PC-3 (cell line): ENCODE data around the gene LHX4. TPM values are rescaled to one million over a fixed set of nuclear protein-coding genes. Genes with fewer than 3 reads are reported as not detected.

Experiments
- ATAC-seq: fragments of 200-7000 bp; cut with Tn5 transposase; 2 replicates; pipeline ENCODE4 v1.9.1; 2020; ENCODE audit warnings: mild to moderate bottlenecking, moderate library complexity
- BruUV-seq: library from RNA; stranded (reverse); fragments of 400-500 nt; replicated peaks from 2 replicates; lab custom pipeline; 2021; lab: Mats Ljungman, UMichigan
- CTCF ChIA-PET: fragments of 300-600 bp; sonication (Branson Sonifier 250); formaldehyde crosslinking; loops from one replicate; lab custom pipeline; 2022; ENCODE audit warnings: antibody characterized with exemption; lab: Charles Lee
- POLR2A ChIA-PET: fragments of 300-600 bp; sonication (Branson Sonifier 250); formaldehyde crosslinking; loops from one replicate; lab custom pipeline; 2022; ENCODE audit warnings: antibody characterized with exemption; ENCODE audit not compliant: unreplicated experiment; lab: Charles Lee
- DNase-seq: peaks from one replicate; pipeline ENCODE4 v3.0.0-alpha.2; 2015
- H2AFZ ChIP-seq: fragments of 300-600 bp; sonication (generic); 2 replicates; pipeline ENCODE4 v1.6.0; 2016; ENCODE audit warnings: antibody characterized with exemption, low read length
- H3F3A ChIP-seq: fragments of 300-600 bp; sonication (generic); one replicate; pipeline ENCODE4 v1.6.0; 2017; ENCODE audit warnings: antibody characterized with exemption, low read length, control low read depth, mild to moderate bottlenecking; ENCODE audit not compliant: unreplicated experiment
- H3K27ac ChIP-seq: fragments of 300-600 bp; sonication (generic); 2 replicates; pipeline ENCODE4 v1.5.1; 2016; ENCODE audit warnings: mild to moderate bottlenecking, low read length
- H3K27me3 ChIP-seq: fragments of 300-600 bp; sonication (generic); 2 replicates; pipeline ENCODE4 v1.6.1; 2016; ENCODE audit warnings: low read length, mixed read lengths
- H3K36me3 ChIP-seq: fragments of 300-600 bp; sonication (generic); 2 replicates; pipeline ENCODE4 v1.6.1; 2016; ENCODE audit warnings: low read depth, mixed run types, low read length, mixed read lengths
- H3K4me1 ChIP-seq: fragments of 300-600 bp; sonication (generic); 2 replicates; pipeline ENCODE4 v1.5.1; 2016; ENCODE audit warnings: low read length; ENCODE audit not compliant: insufficient read depth
- H3K4me2 ChIP-seq: fragments of 300-600 bp; sonication (generic); 2 replicates; pipeline ENCODE4 v1.6.0; 2016; ENCODE audit warnings: low read length
- H3K4me3 ChIP-seq: fragments of 300-600 bp; sonication (generic); 2 replicates; pipeline ENCODE4 v1.5.1; 2016; ENCODE audit warnings: mild to moderate bottlenecking, low read length, mixed read lengths
- H3K79me2 ChIP-seq: fragments of 300-600 bp; sonication (generic); 2 replicates; pipeline ENCODE4 v1.6.1; 2017; ENCODE audit warnings: low read length, mixed read lengths
- H3K9ac ChIP-seq: fragments of 300-600 bp; sonication (generic); 2 replicates; pipeline ENCODE4 v1.6.0; 2016; ENCODE audit warnings: mild to moderate bottlenecking, low read length
- H3K9me2 ChIP-seq: fragments of 300-600 bp; sonication (generic); replicated peaks from 2 replicates; pipeline ENCODE4 v1.6.1; 2016; ENCODE audit warnings: mixed run types, low read length, mixed read lengths
- H3K9me3 ChIP-seq: fragments of 300-600 bp; sonication (generic); 2 replicates; pipeline ENCODE4 v1.6.1; 2016; ENCODE audit warnings: low read length, mixed read lengths
- H4K20me1 ChIP-seq: fragments of 300-600 bp; sonication (generic); 2 replicates; pipeline ENCODE4 v1.6.1; 2016; ENCODE audit warnings: low read length, mixed read lengths
- CTCF ChIP-seq: fragments of 300-600 bp; sonication (generic); conservative IDR thresholded peaks from 2 replicates; pipeline ENCODE4 v1.5.1; 2017; ENCODE audit warnings: antibody characterized with exemption, low read depth, mild to moderate bottlenecking, low read length
- EZH2 ChIP-seq: fragments of 300-600 bp; sonication (generic); IDR thresholded peaks from one replicate; pipeline ENCODE4 v1.6.1; 2017; ENCODE audit warnings: antibody characterized with exemption, mild to moderate bottlenecking, low read length; ENCODE audit not compliant: unreplicated experiment
- EZH2phosphoT487 ChIP-seq: fragments of 300-600 bp; sonication (generic); IDR thresholded peaks from 2 replicates; pipeline ENCODE4 v1.6.1; 2018; ENCODE audit warnings: mild to moderate bottlenecking, antibody characterized with exemption, low read length, borderline replicate concordance
- intact Hi-C: fragments of 100-400 bp; cut with micrococcal nuclease; formaldehyde crosslinking; loops from 2 replicates; pipeline ENCODE4 v1.9.0; 2023
- total RNA-seq: library from RNA; depleted of rRNA; stranded (reverse); fragments of >200 nt; gene quantifications from 2 replicates; pipeline ENCODE4 v1.2.3, GENCODE V29; 2014

Gene LHX4
- total RNA-seq, 1 experiment from 2014 or later, result 0.04 TPM

GRCh38 chr1:180261524-180262155, 31.6 kb downstream of the LHX4 start:
- Histone ChIP-seq H3K4me3 (no peak overlapping the region), H3K4me1 (no peaks in the 10 kb centered on the region), H4K20me1 (no peaks in the 10 kb centered on the region), H3K9me3 (no peaks in the 10 kb centered on the region), H3K4me2 (no peak overlapping the region), H3K27ac (no peak overlapping the region), H3K9me2 (no peaks in the 10 kb centered on the region), H3K79me2 (no peaks in the 10 kb centered on the region), H2AFZ (no peak overlapping the region), H3K27me3 (no peaks in the 10 kb centered on the region), H3F3A (no peaks in the 10 kb centered on the region), H3K9ac (no peak overlapping the region), H3K36me3 (no peaks in the 10 kb centered on the region)
- intact Hi-C loops, result no loop called here
- DNase-seq, result no peak
- BruUV-seq, result no TSS peak
- ChIA-PET POLR2A (no interaction called here), CTCF (interaction anchor here (1.2 kb wide), 1 partner anchor 9 kb away, joined by 6 read pairs; no protein-coding TSS in a partner anchor)
- no peak for ATAC-seq
- TF ChIP-seq EZH2phosphoT487 (no peak), EZH2 (no peak), CTCF (no peak)

GRCh38 chr1:180262628-180263488, 32.8 kb downstream of the LHX4 start:
- Histone ChIP-seq H3K9me3 (no peaks in the 10 kb centered on the region), H3F3A (no peaks in the 10 kb centered on the region), H3K36me3 (no peaks in the 10 kb centered on the region), H3K27ac (no peak overlapping the region), H3K9me2 (no peaks in the 10 kb centered on the region), H3K27me3 (no peaks in the 10 kb centered on the region), H3K4me1 (no peaks in the 10 kb centered on the region), H2AFZ (no peak overlapping the region), H3K4me3 (no peak overlapping the region), H3K9ac (no peak overlapping the region), H3K79me2 (no peaks in the 10 kb centered on the region), H3K4me2 (no peak overlapping the region), H4K20me1 (no peaks in the 10 kb centered on the region)
- no peak for TF ChIP-seq EZH2phosphoT487
- TF ChIP-seq EZH2, result no peak
- no peak for TF ChIP-seq CTCF
- POLR2A ChIA-PET, result no interaction called here
- intact Hi-C loops, result no loop called here
- DNase-seq (no peak), ATAC-seq (no peak)
- BruUV-seq, result no TSS peak
- CTCF ChIA-PET, result no interaction called here

- no peak for TF ChIP-seq EZH2phosphoT487
- TF ChIP-seq EZH2, result no peak
- no peak for TF ChIP-seq CTCF
- Histone ChIP-seq H3K9ac (no peak overlapping the region), H3K4me3 (no peak overlapping the region), H3K4me1 (no peaks in the 10 kb centered on the region), H3F3A (no peaks in the 10 kb centered on the region), H3K9me3 (no peaks in the 10 kb centered on the region), H3K27me3 (no peaks in the 10 kb centered on the region), H3K27ac (no peak overlapping the region), H2AFZ (no peak overlapping the region), H3K9me2 (no peaks in the 10 kb centered on the region), H3K79me2 (no peaks in the 10 kb centered on the region), H3K4me2 (no peak overlapping the region), H4K20me1 (no peaks in the 10 kb centered on the region), H3K36me3 (no peaks in the 10 kb centered on the region)
- CTCF ChIA-PET, result no interaction called here
- DNase-seq (no peak), ATAC-seq (no peak)
- intact Hi-C loops, result no loop called here
- POLR2A ChIA-PET, result no interaction called here
- no TSS peak for BruUV-seq
Observed at GRCh38 chr1:180264595-180264994, 34.5 kb downstream of the LHX4 start.
